ENCODE measurements around the gene AGBL4.

The AGBL4 gene

DNA sequence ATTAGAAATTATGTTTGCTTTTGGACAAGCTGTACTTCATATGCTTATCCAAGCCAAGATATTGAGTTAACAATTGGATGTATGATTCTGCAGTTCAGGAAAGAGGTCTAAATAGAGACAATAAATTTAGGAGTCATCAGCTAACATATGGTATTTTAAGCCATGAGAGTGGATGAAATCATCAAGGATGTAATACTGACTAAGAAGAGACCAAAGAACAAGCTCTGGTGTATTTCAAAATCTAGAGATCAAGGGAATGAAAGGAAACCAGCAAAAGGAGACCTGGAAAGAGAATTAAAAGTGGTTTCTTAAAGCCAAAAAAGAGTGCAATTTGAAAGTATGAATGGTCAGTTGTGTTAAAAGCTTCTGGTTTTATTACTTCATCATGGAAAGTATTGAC, 1063.4 kb downstream of the AGBL4 start:
- TF ChIP-seq TAF1 (IDR thresholded peaks at IDR 0.05; ENCODE audit: low read depth) = no peak
- TF ChIP-seq USF1 (IDR thresholded peaks at IDR 0.05) = no peak
- TF ChIP-seq MAX (IDR thresholded peaks at IDR 0.05) = no peak
- TF ChIP-seq CEBPB (IDR thresholded peaks at IDR 0.05) = no peak
- no peak for TF ChIP-seq ZBTB7A (IDR thresholded peaks at IDR 0.05; ENCODE audit: low read depth)
- TF ChIP-seq TCF12 (IDR thresholded peaks at IDR 0.05; ENCODE audit: low read depth) = no peak
- TF ChIP-seq FOXM1 (IDR thresholded peaks at IDR 0.05; ENCODE audit: borderline replicate concordance, low read depth) = no peak
- no peak for TF ChIP-seq CREB1 (IDR thresholded peaks at IDR 0.05; ENCODE audit: low read depth)
- TF ChIP-seq EP300 (IDR thresholded peaks at IDR 0.05; ENCODE audit: borderline replicate concordance) = no peak
- TF ChIP-seq YY1 (IDR thresholded peaks at IDR 0.05; ENCODE audit: low read depth) = no peak
- no peak for TF ChIP-seq RAD21 (IDR thresholded peaks at IDR 0.05; ENCODE audit: low read depth)
- no peak for TF ChIP-seq REST (IDR thresholded peaks at IDR 0.05; ENCODE audit: low read depth)
- no peak for TF ChIP-seq NFIC (IDR thresholded peaks at IDR 0.05)
- TF ChIP-seq TEAD4 (IDR thresholded peaks at IDR 0.05) = no peak
- TF ChIP-seq EGR1 (IDR thresholded peaks at IDR 0.05) = no peak

DNA sequence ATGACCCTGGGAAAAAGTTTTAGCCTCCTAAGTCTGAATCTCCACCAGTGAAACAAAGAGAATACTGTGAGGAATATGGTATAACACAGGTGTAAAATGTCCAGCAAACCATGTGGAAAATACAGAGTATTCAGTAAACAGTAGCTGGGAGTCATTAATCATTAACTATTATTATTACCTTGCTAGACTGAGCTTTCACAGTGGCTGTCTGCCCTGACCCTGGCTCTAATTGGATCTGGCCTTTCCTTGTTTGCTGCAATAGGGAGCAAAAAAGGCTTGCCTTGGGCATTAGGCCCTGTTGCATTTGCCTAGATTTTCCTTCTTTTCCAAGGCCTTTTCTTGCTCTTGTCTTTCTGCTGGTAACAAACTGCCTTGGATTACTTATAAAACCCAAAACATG, 1068.0 kb downstream of the AGBL4 start:
- no peak for TF ChIP-seq CEBPB (IDR thresholded peaks at IDR 0.05)
- no peak for TF ChIP-seq MAX (IDR thresholded peaks at IDR 0.05)
- TF ChIP-seq TEAD4 (IDR thresholded peaks at IDR 0.05) = no peak
- TF ChIP-seq ZBTB7A (IDR thresholded peaks at IDR 0.05; ENCODE audit: low read depth) = no peak

GRCh38 chr1:48953617-48954016, 1070.1 kb downstream of the AGBL4 start:
- TF ChIP-seq CREB1 (IDR thresholded peaks at IDR 0.05; ENCODE audit: low read depth) (no peak), NFIC (IDR thresholded peaks at IDR 0.05) (no peak), RAD21 (IDR thresholded peaks at IDR 0.05; ENCODE audit: low read depth) (no peak), TEAD4 (IDR thresholded peaks at IDR 0.05) (no peak), ZBTB7A (IDR thresholded peaks at IDR 0.05; ENCODE audit: low read depth) (no peak), MAX (IDR thresholded peaks at IDR 0.05) (no peak), USF1 (IDR thresholded peaks at IDR 0.05) (no peak), TCF12 (IDR thresholded peaks at IDR 0.05; ENCODE audit: low read depth) (no peak), CEBPB (IDR thresholded peaks at IDR 0.05) (no peak)

DNA sequence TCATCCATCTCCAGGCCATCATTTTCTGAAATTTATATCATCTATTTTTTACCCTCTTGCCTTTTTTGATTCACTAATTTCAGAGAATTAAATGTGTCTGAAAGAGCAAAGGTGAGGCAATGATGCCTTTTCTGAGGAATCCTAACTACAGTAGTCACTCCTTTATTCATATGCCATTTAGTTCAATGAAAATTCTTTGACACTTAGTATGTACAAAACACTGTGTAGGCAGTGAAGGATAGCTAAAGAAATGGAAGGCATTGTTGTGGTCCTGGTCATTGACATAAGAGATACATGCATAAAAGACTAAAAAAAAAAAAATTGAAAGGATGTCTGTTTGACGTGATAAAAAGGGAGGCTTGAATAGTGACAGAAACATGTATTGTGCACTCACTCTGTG, 1075.2 kb downstream of the AGBL4 start:
- TF ChIP-seq YY1 (IDR thresholded peaks at IDR 0.05; ENCODE audit: low read depth) (no peak), EGR1 (IDR thresholded peaks at IDR 0.05) (no peak), MAX (IDR thresholded peaks at IDR 0.05) (no peak), FOXM1 (IDR thresholded peaks at IDR 0.05; ENCODE audit: borderline replicate concordance, low read depth) (no peak), TCF12 (IDR thresholded peaks at IDR 0.05; ENCODE audit: low read depth) (no peak), TAF1 (IDR thresholded peaks at IDR 0.05; ENCODE audit: low read depth) (no peak), USF1 (IDR thresholded peaks at IDR 0.05) (no peak)

GRCh38 chr1:48947761-48948537, 1075.8 kb downstream of the AGBL4 start:
- TF ChIP-seq ZBTB7A (IDR thresholded peaks at IDR 0.05; ENCODE audit: low read depth) (no peak), TEAD4 (IDR thresholded peaks at IDR 0.05) (no peak), USF1 (IDR thresholded peaks at IDR 0.05) (no peak), TAF1 (IDR thresholded peaks at IDR 0.05; ENCODE audit: low read depth) (no peak), FOXM1 (IDR thresholded peaks at IDR 0.05; ENCODE audit: borderline replicate concordance, low read depth) (no peak), REST (IDR thresholded peaks at IDR 0.05; ENCODE audit: low read depth) (no peak), CEBPB (IDR thresholded peaks at IDR 0.05) (no peak)

Data from Ishikawa (cell line).